Measurements from ENCODE around the gene DPH7.

DNA sequence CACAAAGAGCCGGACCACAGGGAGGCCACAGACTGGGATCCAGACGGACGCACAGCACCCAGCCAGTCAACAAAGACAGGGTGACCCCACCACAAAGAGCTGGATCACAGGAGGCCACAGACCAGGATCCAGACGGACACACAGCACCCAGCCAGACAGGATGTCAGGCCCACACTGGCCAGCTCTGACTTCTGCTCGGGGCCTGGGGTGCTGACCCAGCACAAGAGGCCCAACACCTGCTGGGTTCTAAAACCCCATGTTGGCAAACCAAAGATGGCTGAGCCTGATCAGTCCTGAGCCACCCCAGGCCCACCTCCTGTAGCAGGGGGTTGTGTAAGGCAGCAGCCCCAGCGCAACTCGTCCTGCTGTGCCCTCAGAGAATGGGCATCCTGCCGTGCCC is 5.2 kb upstream of the DPH7 start:
- TF ChIP-seq, protein P1, sequence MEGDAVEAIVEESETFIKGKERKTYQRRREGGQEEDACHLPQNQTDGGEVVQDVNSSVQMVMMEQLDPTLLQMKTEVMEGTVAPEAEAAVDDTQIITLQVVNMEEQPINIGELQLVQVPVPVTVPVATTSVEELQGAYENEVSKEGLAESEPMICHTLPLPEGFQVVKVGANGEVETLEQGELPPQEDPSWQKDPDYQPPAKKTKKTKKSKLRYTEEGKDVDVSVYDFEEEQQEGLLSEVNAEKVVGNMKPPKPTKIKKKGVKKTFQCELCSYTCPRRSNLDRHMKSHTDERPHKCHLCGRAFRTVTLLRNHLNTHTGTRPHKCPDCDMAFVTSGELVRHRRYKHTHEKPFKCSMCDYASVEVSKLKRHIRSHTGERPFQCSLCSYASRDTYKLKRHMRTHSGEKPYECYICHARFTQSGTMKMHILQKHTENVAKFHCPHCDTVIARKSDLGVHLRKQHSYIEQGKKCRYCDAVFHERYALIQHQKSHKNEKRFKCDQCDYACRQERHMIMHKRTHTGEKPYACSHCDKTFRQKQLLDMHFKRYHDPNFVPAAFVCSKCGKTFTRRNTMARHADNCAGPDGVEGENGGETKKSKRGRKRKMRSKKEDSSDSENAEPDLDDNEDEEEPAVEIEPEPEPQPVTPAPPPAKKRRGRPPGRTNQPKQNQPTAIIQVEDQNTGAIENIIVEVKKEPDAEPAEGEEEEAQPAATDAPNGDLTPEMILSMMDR (IDR thresholded peaks at IDR 0.05; ENCODE audit: borderline replicate concordance, extremely low read depth, low read length, poor library complexity, severe bottlenecking): no peak
- no peak for TF ChIP-seq EZH2 (IDR thresholded peaks at IDR 0.05; ENCODE audit: borderline replicate concordance, low read depth, low read length, severe bottlenecking)

Measured in DND-41 (cell line).